PC-9 (cell line): ENCODE data around the gene NPEPPS. TPM values are rescaled to one million over a fixed set of nuclear protein-coding genes. Genes with fewer than 3 reads are reported as not detected.
A peak's percentile ranks its signal among the peaks of the same experiment; 100 is the strongest.

ENCODE experiments used
- BruUV-seq: library from RNA; stranded (reverse); fragments of 400-500 nt; replicated peaks from 2 replicates; lab custom pipeline; 2021; lab: Mats Ljungman, UMichigan
- CTCF ChIA-PET: fragments of 300-600 bp; sonication (Branson Sonifier 250); formaldehyde crosslinking; loops from one replicate; lab custom pipeline; 2022; ENCODE audit warnings: antibody characterized with exemption; lab: Charles Lee
- POLR2A ChIA-PET: fragments of 300-600 bp; sonication (Branson Sonifier 250); formaldehyde crosslinking; loops from one replicate; lab custom pipeline; 2022; ENCODE audit warnings: antibody characterized with exemption; ENCODE audit not compliant: unreplicated experiment; lab: Charles Lee
- DNase-seq, 2 experiments: peaks; one replicate each; pipeline versions ENCODE4 v3.0.0 to v3.0.0-alpha.2; 2015 to 2022; ENCODE audit warnings: mixed read lengths in 1 of 2
- H2AFZ ChIP-seq: fragments of 200-600 bp; sonication (generic); 2 replicates; pipeline ENCODE4 v1.8.1; 2017; ENCODE audit warnings: antibody characterized with exemption
- H3F3A ChIP-seq: fragments of 200-600 bp; sonication (generic); 2 replicates; pipeline ENCODE4 v1.8.1; 2017; ENCODE audit warnings: antibody characterized with exemption, mild to moderate bottlenecking, low read depth; ENCODE audit not compliant: insufficient read depth
- H3K27ac ChIP-seq: fragments of 200-600 bp; sonication (generic); 2 replicates; pipeline ENCODE4 v1.6.1; 2016; ENCODE audit warnings: mixed run types
- H3K27me3 ChIP-seq: fragments of 200-600 bp; sonication (generic); 2 replicates; pipeline ENCODE4 v1.6.1; 2016; ENCODE audit warnings: low read depth, mixed run types; ENCODE audit not compliant: insufficient read depth
- H3K36me3 ChIP-seq: fragments of 200-600 bp; sonication (generic); 2 replicates; pipeline ENCODE4 v1.6.1; 2016; ENCODE audit warnings: low read depth, mixed run types
- H3K4me1 ChIP-seq: fragments of 200-600 bp; sonication (generic); replicated peaks from 2 replicates; pipeline ENCODE4 v1.6.1; 2016; ENCODE audit warnings: mixed run types; ENCODE audit not compliant: insufficient read depth
- H3K4me2 ChIP-seq: fragments of 200-600 bp; sonication (generic); 2 replicates; pipeline ENCODE4 v1.6.1; 2017; ENCODE audit warnings: mixed run types
- H3K4me3 ChIP-seq: fragments of 200-600 bp; sonication (generic); 2 replicates; pipeline ENCODE4 v1.6.1; 2016; ENCODE audit warnings: mixed run types
- H3K79me2 ChIP-seq: fragments of 200-600 bp; sonication (generic); 2 replicates; pipeline ENCODE4 v1.6.1; 2017; ENCODE audit warnings: low read depth, mixed run types
- H3K9me2 ChIP-seq: fragments of 200-600 bp; sonication (generic); 2 replicates; pipeline ENCODE4 v1.8.1; 2017; ENCODE audit warnings: mild to moderate bottlenecking; ENCODE audit not compliant: insufficient read depth
- H3K9me3 ChIP-seq: fragments of 200-600 bp; sonication (generic); 2 replicates; pipeline ENCODE4 v1.8.1; 2016; ENCODE audit warnings: low read depth; ENCODE audit not compliant: insufficient read depth
- H4K20me1 ChIP-seq: fragments of 200-600 bp; sonication (generic); 2 replicates; pipeline ENCODE4 v1.8.1; 2017; ENCODE audit not compliant: insufficient read depth
- EZH2 ChIP-seq: fragments of 200-600 bp; sonication (generic); IDR thresholded peaks from 2 replicates; pipeline ENCODE4 v1.8.0; 2017; ENCODE audit warnings: antibody characterized with exemption, low read depth
- intact Hi-C: fragments of 100-400 bp; cut with micrococcal nuclease; formaldehyde crosslinking; loops from one replicate; pipeline ENCODE4 v1.10.0; 2022; ENCODE audit not compliant: unreplicated experiment
- total RNA-seq: library from RNA; stranded (reverse); gene quantifications from 2 replicates; pipeline ENCODE4 v1.2.3, GENCODE V29; 2021
- TF ChIP-seq, protein P1 (sequence below): fragments of 200-600 bp; sonication (generic); conservative IDR thresholded peaks from 2 replicates; pipeline ENCODE4 v1.6.1; 2017; ENCODE audit warnings: mixed run types, antibody characterized with exemption, mild to moderate bottlenecking, moderate library complexity

The NPEPPS gene
- total RNA-seq, 1 experiment from 2014 or later: 187 TPM

DNA sequence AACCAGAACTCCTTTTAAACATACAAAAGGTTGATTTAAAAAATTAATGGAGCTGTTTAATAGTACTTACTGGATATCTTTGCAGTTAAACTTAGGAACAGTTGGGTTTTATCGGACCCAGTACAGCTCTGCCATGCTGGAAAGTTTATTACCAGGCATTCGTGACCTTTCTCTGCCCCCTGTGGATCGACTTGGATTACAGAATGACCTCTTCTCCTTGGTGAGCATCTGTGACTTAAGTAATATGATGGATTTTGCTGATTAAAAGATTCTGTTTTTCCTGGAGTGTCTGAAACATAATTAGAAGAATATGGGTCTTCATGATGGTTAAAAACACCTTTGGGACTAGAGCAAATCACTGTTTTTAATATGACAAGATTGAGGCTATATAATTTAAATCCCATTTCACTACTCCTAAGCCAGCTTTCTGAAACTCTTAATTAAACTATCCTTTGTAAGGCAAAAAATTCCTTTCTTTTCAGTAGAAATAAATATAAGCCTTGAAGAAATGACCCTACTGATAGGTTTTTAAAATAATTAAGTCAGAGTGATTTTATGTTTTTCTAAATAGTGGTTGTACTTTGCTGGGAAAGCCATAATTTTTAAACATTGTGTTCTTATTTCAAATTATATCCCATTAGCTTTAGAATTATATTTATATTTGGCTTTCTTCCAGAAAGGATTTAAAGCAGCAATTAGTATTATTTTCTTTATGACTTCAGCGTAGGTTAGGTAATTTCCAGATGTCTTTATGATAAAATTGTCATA is 73.1 kb downstream of the NPEPPS start:
- ChIA-PET POLR2A (interaction anchor here (0.6 kb wide), 1 partner anchor 227 kb away, joined by 6 read pairs; the partner anchor contains the start of gene MRPL10), CTCF (no interaction called here)

DNA sequence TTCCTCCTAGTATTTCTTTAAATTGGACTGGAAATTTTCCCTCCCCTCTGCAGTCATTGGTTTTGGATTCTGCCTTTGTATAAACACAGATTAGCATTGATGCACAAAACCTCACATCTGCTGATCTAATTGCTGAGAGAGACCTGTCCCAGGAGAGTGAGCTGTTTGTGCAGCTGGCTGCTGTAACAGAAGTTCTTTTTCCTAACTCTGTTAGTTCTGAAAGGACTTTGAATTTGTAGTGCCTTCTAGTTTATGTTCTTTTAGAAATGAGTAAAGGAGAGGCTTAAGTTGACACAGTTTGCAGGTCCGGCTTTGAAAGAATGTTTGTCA is 73.7 kb downstream of the NPEPPS start:
- peaks cover 65% of the 10 kb centered on the region for H3K36me3 ChIP-seq
- no peak overlapping the region for H3K4me3 ChIP-seq
- CTCF ChIA-PET: no interaction called here
- intact Hi-C loops: no loop called here
- peaks cover 78% of the 10 kb centered on the region for H3F3A ChIP-seq
- peaks cover 11% of the 10 kb centered on the region; the same call in 1 of the 2 replicates for H4K20me1 ChIP-seq
- POLR2A ChIA-PET: interaction anchor here (0.6 kb wide), 1 partner anchor 227 kb away, joined by 6 read pairs; the partner anchor contains the start of gene MRPL10
- peaks cover 4% of the 10 kb centered on the region; the same call in 1 of the 2 replicates for H3K4me1 ChIP-seq
- TF ChIP-seq, protein P1, sequence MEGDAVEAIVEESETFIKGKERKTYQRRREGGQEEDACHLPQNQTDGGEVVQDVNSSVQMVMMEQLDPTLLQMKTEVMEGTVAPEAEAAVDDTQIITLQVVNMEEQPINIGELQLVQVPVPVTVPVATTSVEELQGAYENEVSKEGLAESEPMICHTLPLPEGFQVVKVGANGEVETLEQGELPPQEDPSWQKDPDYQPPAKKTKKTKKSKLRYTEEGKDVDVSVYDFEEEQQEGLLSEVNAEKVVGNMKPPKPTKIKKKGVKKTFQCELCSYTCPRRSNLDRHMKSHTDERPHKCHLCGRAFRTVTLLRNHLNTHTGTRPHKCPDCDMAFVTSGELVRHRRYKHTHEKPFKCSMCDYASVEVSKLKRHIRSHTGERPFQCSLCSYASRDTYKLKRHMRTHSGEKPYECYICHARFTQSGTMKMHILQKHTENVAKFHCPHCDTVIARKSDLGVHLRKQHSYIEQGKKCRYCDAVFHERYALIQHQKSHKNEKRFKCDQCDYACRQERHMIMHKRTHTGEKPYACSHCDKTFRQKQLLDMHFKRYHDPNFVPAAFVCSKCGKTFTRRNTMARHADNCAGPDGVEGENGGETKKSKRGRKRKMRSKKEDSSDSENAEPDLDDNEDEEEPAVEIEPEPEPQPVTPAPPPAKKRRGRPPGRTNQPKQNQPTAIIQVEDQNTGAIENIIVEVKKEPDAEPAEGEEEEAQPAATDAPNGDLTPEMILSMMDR: no peak
- TF ChIP-seq EZH2: no peak
- no peaks in the 10 kb centered on the region for H3K9me2 ChIP-seq
- 0 out of 2 replicates have a peak, but pooled peaks cover 3% of the 10 kb centered on the region for H3K79me2 ChIP-seq
- H3K4me2 ChIP-seq: no peak overlapping the region
- peak overlapping the region; percentile 4; the same call in 1 of the 2 replicates for H3K27ac ChIP-seq
- no peak for DNase-seq
- no peaks in the 10 kb centered on the region for H3K9me3 ChIP-seq
- no TSS peak for BruUV-seq
- H2AFZ ChIP-seq: no peak overlapping the region
- H3K27me3 ChIP-seq: no peaks in the 10 kb centered on the region

More for the DNA sequence above, 73.1 kb downstream of the NPEPPS start:
- Histone ChIP-seq H3K27ac (peak overlapping the region; percentile 4; the same call in 1 of the 2 replicates), H3F3A (peaks cover 77% of the 10 kb centered on the region), H3K36me3 (peaks cover 65% of the 10 kb centered on the region), H3K9me2 (no peaks in the 10 kb centered on the region), H3K4me2 (no peak overlapping the region), H4K20me1 (peaks cover 11% of the 10 kb centered on the region; the same call in 1 of the 2 replicates), H3K79me2 (no peaks in the 10 kb centered on the region), H3K4me3 (no peak overlapping the region), H3K4me1 (no peaks in the 10 kb centered on the region), H3K9me3 (no peaks in the 10 kb centered on the region), H3K27me3 (no peaks in the 10 kb centered on the region), H2AFZ (no peak overlapping the region)
- intact Hi-C loops: no loop called here
- DNase-seq: no peak
- TF ChIP-seq EZH2: no peak
- TF ChIP-seq, protein P1: no peak
- BruUV-seq: no TSS peak

DNA sequence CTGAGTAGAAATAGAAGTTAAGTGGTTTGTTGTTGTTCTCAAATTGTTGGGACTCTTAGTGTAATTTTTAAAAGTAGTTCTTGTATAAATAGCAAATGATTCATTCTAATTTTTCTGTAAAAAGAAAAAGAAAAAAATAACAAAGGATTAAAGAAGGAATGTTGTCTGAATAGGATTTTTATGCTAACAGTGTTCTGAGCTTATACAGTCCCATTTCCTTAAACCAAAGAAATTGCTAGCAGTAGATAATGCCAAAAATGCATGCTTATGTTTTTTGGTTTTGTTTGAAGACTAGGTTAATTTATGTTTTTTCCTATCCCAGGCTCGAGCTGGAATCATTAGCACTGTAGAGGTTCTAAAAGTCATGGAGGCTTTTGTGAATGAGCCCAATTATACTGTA is 74.1 kb downstream of the NPEPPS start:
- TF ChIP-seq, protein P1: no peak
- no peak for TF ChIP-seq EZH2
- ChIA-PET POLR2A (no interaction called here), CTCF (no interaction called here)
- BruUV-seq: no TSS peak
- no peaks in the 10 kb centered on the region for H3K9me3 ChIP-seq
- H2AFZ ChIP-seq: no peak overlapping the region
- peaks cover 63% of the 10 kb centered on the region for H3K36me3 ChIP-seq
- no peaks in the 10 kb centered on the region for H3K27me3 ChIP-seq
- DNase-seq: no peak
- H3K4me1 ChIP-seq: peaks cover 8% of the 10 kb centered on the region; the same call in 1 of the 2 replicates
- peaks cover 76% of the 10 kb centered on the region for H3F3A ChIP-seq
- peak overlapping the region; percentile 4; the same call in 1 of the 2 replicates for H3K27ac ChIP-seq
- intact Hi-C loops: no loop called here
- H3K4me2 ChIP-seq: no peak overlapping the region
- H3K9me2 ChIP-seq: no peaks in the 10 kb centered on the region
- peaks cover 11% of the 10 kb centered on the region; the same call in 1 of the 2 replicates for H4K20me1 ChIP-seq
- 0 out of 2 replicates have a peak, but pooled peaks cover 6% of the 10 kb centered on the region for H3K79me2 ChIP-seq
- no peak overlapping the region for H3K4me3 ChIP-seq
